Hematopoietic multipotent progenitor cell treated with erythropoietin and hydrocortisone succinate and interleukin-3 and kit ligand, for 8 days (in vitro differentiated cells): ENCODE measurements around the gene CCL22.

Experiments
- DNase-seq: peaks from one replicate; pipeline ENCODE4 v3.0.0-alpha.2; 2015

CCL22 gene

GRCh38 chr16:57377080-57377841 is 18.7 kb downstream of the CCL22 start:
- no peak for DNase-seq

GRCh38 chr16:57379579-57379978 is 21.0 kb downstream of the CCL22 start:
- DNase-seq: no peak

- DNase-seq: peak; percentile 66
These were observed 22.3 kb downstream of the CCL22 start for GRCh38 chr16:57380671-57381462.

GRCh38 chr16:57381791-57382534 is 23.4 kb downstream of the CCL22 start:
- DNase-seq: no peak

DNA sequence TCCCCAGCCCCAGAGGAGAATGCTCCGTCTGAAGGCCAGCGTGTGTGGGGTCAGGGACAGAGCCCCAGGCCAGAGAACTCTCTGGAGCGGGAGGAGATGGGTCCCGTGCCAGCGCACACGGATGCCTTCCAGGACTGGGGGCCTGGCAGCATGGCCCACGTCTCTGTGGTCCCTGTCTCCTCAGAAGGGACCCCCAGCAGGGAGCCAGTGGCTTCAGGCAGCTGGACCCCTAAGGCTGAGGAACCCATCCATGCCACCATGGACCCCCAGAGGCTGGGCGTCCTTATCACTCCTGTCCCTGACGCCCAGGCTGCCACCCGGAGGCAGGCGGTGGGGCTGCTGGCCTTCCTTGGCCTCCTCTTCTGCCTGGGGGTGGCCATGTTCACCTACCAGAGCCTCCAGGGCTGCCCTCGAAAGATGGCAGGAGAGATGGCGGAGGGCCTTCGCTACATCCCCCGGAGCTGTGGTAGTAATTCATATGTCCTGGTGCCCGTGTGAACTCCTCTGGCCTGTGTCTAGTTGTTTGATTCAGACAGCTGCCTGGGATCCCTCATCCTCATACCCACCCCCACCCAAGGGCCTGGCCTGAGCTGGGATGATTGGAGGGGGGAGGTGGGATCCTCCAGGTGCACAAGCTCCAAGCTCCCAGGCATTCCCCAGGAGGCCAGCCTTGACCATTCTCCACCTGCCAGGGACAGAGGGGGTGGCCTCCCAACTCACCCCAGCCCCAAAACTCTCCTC is 24.1 kb downstream of the CCL22 start:
- no peak for DNase-seq

DNA sequence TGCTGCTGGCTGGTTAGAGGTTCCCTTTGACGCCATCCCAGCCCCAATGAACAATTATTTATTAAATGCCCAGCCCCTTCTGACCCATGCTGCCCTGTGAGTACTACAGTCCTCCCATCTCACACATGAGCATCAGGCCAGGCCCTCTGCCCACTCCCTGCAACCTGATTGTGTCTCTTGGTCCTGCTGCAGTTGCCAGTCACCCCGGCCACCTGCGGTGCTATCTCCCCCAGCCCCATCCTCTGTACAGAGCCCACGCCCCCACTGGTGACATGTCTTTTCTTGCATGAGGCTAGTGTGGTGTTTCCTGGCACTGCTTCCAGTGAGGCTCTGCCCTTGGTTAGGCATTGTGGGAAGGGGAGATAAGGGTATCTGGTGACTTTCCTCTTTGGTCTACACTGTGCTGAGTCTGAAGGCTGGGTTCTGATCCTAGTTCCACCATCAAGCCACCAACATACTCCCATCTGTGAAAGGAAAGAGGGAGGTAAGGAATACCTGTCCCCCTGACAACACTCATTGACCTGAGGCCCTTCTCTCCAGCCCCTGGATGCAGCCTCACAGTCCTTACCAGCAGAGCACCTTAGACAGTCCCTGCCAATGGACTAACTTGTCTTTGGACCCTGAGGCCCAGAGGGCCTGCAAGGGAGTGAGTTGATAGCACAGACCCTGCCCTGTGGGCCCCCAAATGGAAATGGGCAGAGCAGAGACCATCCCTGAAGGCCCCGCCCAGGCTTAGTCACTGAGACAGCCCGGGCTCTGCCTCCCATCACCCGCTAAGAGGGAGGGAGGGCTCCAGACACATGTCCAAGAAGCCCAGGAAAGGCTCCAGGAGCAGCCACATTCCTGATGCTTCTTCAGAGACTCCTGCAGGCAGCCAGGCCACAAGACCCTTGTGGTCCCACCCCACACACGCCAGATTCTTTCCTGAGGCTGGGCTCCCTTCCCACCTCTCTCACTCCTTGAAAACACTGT is 25.0 kb downstream of the CCL22 start:
- peak; percentile 61 for DNase-seq

DNA sequence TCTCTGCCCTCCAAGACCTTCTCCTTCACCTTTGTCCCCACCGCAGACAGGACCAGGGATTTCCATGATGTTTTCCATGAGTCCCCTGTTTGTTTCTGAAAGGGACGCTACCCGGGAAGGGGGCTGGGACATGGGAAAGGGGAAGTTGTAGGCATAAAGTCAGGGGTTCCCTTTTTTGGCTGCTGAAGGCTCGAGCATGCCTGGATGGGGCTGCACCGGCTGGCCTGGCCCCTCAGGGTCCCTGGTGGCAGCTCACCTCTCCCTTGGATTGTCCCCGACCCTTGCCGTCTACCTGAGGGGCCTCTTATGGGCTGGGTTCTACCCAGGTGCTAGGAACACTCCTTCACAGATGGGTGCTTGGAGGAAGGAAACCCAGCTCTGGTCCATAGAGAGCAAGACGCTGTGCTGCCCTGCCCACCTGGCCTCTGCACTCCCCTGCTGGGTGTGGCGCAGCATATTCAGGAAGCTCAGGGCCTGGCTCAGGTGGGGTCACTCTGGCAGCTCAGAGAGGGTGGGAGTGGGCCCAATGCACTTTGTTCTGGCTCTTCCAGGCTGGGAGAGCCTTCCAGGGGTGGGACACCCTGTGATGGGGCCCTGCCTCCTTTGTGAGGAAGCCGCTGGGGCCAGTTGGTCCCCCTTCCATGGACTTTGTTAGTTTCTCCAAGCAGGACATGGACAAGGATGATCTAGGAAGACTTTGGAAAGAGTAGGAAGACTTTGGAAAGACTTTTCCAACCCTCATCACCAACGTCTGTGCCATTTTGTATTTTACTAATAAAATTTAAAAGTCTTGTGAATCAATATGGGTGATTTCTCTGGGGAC is 25.9 kb downstream of the CCL22 start:
- DNase-seq: no peak

GRCh38 chr16:57385083-57385482 is 26.5 kb downstream of the CCL22 start:
- DNase-seq: no peak

DNA sequence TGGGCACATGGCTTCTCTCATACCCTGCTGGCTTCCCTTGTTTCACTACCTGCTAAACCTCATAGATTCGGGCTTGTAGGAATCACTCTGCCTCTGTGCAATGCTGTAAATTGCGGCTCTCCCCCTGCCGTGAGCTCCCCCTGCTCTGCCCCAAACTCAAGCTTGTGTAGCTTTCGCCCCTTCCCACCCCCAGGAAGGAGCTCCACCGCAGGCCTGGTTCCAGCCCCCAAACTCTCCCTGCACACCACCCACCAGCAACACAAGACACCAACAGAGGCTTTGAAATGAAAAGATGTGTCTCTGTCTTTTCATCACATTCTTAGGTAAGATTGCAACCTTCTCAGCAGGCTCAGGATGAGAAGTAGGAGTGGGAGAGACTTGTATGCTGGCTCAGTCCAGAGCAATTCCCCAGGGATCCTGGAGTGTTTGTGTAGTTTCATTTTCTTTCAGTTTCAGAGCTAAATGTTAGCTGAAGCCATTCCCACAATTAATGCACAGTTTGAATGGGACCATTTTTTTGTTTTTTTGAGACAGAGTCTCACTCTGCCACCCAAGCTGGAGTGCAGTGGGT is 27.9 kb downstream of the CCL22 start:
- no peak for DNase-seq

- DNase-seq: no peak
These were observed 29.2 kb downstream of the CCL22 start for GRCh38 chr16:57387598-57388354.

DNA sequence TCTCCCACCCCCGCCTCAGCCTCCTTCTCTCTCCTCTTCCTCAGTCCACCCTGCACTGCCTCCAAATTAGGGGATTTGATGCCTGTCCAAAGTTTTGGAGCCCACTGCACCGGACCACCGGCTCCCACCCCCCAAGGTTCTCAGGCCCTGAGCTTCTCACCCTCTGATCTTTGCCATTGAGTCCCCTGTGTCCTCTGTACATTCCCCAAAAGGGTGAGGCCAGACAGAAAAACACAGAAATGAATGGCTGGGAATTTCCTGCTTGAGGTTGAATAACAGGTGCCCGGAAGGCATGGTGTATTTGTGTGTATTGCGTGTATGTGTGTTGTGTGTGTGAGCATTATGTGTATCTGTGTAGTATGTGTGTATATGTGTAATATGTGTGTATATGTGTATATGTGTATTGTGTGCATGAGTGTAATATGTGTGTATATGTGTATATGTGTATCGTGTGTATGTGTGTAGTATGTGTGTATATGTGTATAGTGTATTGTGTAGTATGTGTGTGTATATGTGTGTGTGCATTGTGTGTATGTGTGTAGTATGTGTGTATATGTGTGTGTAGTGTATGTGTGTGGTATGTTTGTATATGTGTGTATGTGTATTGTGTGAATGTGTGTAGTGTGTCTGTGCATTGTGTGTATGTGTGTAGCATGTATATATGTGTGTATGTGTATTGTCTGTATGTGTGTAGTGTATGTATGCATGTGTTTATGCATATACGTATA is 29.9 kb downstream of the CCL22 start:
- DNase-seq: no peak

DNA sequence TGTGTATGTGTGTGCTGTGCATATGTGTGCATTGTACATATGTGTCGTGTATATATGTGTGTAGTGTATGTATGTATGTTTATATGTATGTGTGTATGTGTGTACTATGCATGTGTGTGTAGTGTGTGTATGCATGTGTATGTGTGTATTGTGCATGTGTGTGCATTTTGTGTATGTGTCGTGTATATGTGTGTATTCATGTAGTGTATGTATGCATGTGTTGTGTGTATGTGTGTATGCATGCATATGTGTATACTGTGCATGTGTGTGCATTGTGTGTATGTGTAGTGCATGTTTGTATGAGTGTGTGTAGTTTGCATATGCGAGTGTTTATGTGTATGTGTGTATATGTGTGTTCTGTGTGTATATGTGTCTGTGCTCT is 30.5 kb downstream of the CCL22 start:
- DNase-seq: no peak

GRCh38 chr16:57390636-57391295 is 32.2 kb downstream of the CCL22 start:
- DNase-seq: no peak

DNA sequence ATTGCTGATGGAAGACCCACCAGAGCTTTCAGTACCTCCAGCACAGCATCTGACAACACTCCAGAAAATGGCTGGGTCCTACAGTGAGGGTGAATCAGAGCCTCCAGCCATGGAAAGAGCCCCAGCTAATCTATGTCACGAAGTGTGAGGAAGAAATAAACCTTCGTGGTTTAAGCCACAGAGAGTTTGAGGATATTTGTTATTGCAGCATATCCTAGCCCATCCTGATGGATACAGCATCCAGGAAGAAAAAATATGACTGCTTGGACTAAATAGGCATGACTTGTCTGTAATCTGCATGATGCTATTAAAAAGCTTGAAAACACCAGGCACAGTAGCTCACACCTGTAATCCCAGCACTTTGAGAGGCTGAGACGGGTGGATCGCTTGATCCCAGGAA is 32.7 kb downstream of the CCL22 start:
- no peak for DNase-seq

DNA sequence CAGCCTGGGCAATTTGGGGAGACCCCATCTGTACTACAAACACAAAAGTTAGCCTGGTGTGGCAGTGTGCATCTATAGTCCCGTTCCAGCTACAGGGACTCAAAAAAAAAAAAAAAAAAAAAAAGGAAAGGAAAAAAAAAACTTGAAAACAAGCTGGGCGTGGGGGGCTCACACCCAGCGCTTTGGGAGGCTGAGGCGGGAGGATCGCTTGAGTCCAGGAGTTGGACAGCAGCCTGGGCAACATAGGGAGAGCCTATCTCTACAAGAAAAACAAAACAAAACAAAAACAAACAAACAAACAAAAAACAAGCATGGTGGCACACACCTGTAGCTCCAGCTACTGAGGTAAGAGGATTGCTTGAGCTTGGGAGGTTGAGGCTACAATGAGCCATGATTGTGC is 33.1 kb downstream of the CCL22 start:
- no peak for DNase-seq

DNA sequence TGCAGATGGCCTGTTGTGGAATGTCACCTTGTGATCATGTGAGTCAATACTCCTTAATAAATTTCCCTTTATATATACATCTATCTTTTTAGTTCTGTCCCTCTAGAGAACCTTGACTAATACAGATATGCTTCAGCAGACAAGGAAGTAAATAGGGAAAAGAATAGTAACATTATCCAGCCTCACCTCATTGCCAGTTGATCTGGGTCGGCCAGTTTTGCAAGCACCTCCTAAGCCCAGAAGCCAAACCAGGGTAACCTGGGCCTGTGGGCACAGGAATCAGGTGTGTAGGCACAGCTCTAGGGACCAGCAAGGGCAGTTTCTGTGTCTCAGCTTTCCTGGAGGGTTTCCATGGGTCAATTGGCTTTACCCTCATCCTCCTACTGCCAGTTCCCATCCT is 34.1 kb downstream of the CCL22 start:
- DNase-seq: no peak

GRCh38 chr16:57394444-57394843 is 35.9 kb downstream of the CCL22 start:
- DNase-seq: no peak

DNA sequence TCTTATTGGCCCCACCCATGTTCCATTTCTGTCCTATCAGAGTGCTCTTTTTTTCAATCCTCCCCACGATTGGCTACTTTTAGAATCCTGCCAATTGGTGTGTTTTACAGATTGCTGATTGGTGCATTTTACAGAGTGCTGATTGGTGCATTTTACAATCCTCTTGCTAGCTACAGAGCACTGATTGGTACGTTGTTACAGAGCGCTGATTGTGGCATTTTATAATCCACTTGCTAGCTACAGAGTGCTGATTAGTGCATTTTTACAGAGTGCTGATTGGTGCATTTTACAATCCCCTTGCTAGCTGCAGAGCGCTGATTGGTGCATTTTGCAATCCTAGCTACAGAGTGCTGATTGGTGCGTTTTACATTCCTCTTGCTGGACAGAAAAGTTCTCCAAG is 36.4 kb downstream of the CCL22 start:
- no peak for DNase-seq
